Activated CD8-positive, alpha-beta memory T cell treated with anti-CD3 and anti-CD28 coated beads for 48 hours (primary cell): ENCODE measurements around the gene ST8SIA1.
A peak's percentile ranks its signal among the peaks of the same experiment; 100 is the strongest.
"Not testable (repeated sequence)": the region's sequence is repeated elsewhere in the genome, so short reads cannot be mapped to it uniquely, and the experiment has no call there.

Source experiments
- DNase-seq, 3 experiments: peaks; one replicate each; pipeline ENCODE4 v3.0.0-alpha.2; 2020; ENCODE audit warnings: low read depth in 2 of 3, low spot score in 2 of 3

ST8SIA1 gene

GRCh38 chr12:22334410-22335100 lies at the start of gene ST8SIA1:
TSS of gene ST8SIA1 (minus strand) at chr12:22334707. CDS start at chr12:22334232, 475 bp downstream.
- peak in 1 of 3 experiments; percentile 12 for DNase-seq

- DNase-seq, result no peak
These were observed 45.5 kb upstream of the ST8SIA1 start for GRCh38 chr12:22380031-22380430.

- no peak for DNase-seq
These were observed 43.4 kb upstream of the ST8SIA1 start for GRCh38 chr12:22377731-22378496.

- not testable (repeated sequence) for DNase-seq
These were observed 42.2 kb upstream of the ST8SIA1 start for GRCh38 chr12:22376596-22377150.

- no peak for DNase-seq
These were observed 40.0 kb upstream of the ST8SIA1 start for GRCh38 chr12:22374508-22374907.

- DNase-seq, result no peak
These were observed 37.9 kb upstream of the ST8SIA1 start for GRCh38 chr12:22372277-22372837.

GRCh38 chr12:22366181-22366580 lies 31.7 kb upstream of the ST8SIA1 start:
- DNase-seq, result no peak

GRCh38 chr12:22361785-22362184 lies 27.3 kb upstream of the ST8SIA1 start:
- no peak for DNase-seq

GRCh38 chr12:22360774-22361173 lies 26.3 kb upstream of the ST8SIA1 start:
- DNase-seq, result no peak

GRCh38 chr12:22357531-22357930 lies 23.0 kb upstream of the ST8SIA1 start:
- no peak for DNase-seq

GRCh38 chr12:22356231-22356630 lies 21.7 kb upstream of the ST8SIA1 start:
- DNase-seq, result no peak

GRCh38 chr12:22355011-22355580 lies 20.6 kb upstream of the ST8SIA1 start:
- DNase-seq, result no peak

GRCh38 chr12:22353615-22354325 lies 19.3 kb upstream of the ST8SIA1 start:
- no peak for DNase-seq

GRCh38 chr12:22350886-22351285 lies 16.4 kb upstream of the ST8SIA1 start:
- DNase-seq, result no peak

- DNase-seq, result no peak
These were observed 13.7 kb upstream of the ST8SIA1 start for GRCh38 chr12:22348208-22348607.

- DNase-seq, result no peak
These were observed 5.6 kb upstream of the ST8SIA1 start for GRCh38 chr12:22340143-22340542.

GRCh38 chr12:22339691-22340090 lies 5.2 kb upstream of the ST8SIA1 start:
- DNase-seq, result no peak

- no peak for DNase-seq
These were observed 1.3 kb upstream of the ST8SIA1 start for GRCh38 chr12:22335794-22336166.

- no peak for DNase-seq
These were observed 646 bp downstream of the ST8SIA1 start for GRCh38 chr12:22333713-22334409.

- no peak for DNase-seq
These were observed 1.3 kb downstream of the ST8SIA1 start for GRCh38 chr12:22333186-22333712.
